Transverse colon (tissue), 4 donors: ENCODE results near the gene SH3PXD2B. TPM values are rescaled to one million over a fixed set of nuclear protein-coding genes. Genes with fewer than 3 reads are reported as not detected.

Source experiments
- DNase-seq: peaks from one replicate; pipeline ENCODE4 v3.0.0-alpha.2; 2019
- H3K27ac ChIP-seq, 4 donors: fragments of 200-600 bp; sonication (generic); 2 replicates each; pipeline ENCODE4 v1.5.1; 2016 to 2018; ENCODE audit warnings: inconsistent platforms in 4 of 4
- H3K27me3 ChIP-seq: fragments of 200-600 bp; sonication (generic); 2 replicates; pipeline ENCODE4 v1.5.1; 2017; ENCODE audit warnings: inconsistent platforms
- H3K36me3 ChIP-seq, 4 donors: fragments of 200-600 bp; sonication (generic); 2 replicates each; pipeline ENCODE4 v1.5.1; 2017 to 2019; ENCODE audit warnings: inconsistent platforms in 4 of 4
- H3K4me1 ChIP-seq, 4 donors: fragments of 200-600 bp; sonication (generic); 2 replicates each; pipeline ENCODE4 v1.5.1; 2017 to 2020; ENCODE audit warnings: inconsistent platforms in 4 of 4
- H3K4me3 ChIP-seq, 4 donors: fragments of 200-600 bp; sonication (generic); 1 replicate in 1 of 4; 2 replicates in 3 of 4; pipeline versions ENCODE4 v1.5.1 to v1.6.1; 2017 to 2019; ENCODE audit warnings: inconsistent platforms in 4 of 4
- H3K9me3 ChIP-seq, 2 donors: fragments of 200-600 bp; sonication (generic); 2 replicates each; pipeline ENCODE4 v1.5.1; 2017 to 2019; ENCODE audit warnings: inconsistent platforms in 2 of 2
- EP300 ChIP-seq: sonication (generic); formaldehyde crosslinking; IDR thresholded peaks from one replicate; pipeline ENCODE4 v1.6.1; 2017; ENCODE audit warnings: antibody characterized with exemption, low read depth
- POLR2A ChIP-seq: fragments of 450-650 bp; IDR thresholded peaks from one replicate; pipeline ENCODE4 v1.6.1; 2016; ENCODE audit warnings: antibody characterized with exemption, mild to moderate bottlenecking, moderate library complexity
- POLR2AphosphoS5 ChIP-seq, 3 donors: sonication (generic); formaldehyde crosslinking; IDR thresholded peaks; one replicate each; pipeline ENCODE4 v1.6.1; 2016; ENCODE audit warnings: antibody characterized with exemption in 3 of 3
- whole genome bisulfite sequencing, 2 donors: methylation state at CpG; one replicate each; pipeline ENCODE4 v1.1.5; 2018; ENCODE audit warnings: low coverage in 1 of 2; 5-methylcytosine and 5-hydroxymethylcytosine counted together
- in situ Hi-C, 4 donors: fragments of 200-750 bp; cut with MboI; loops; one replicate each; pipeline versions ENCODE4 v1.15.0 to v1.15.1; 2017; ENCODE audit warnings: low sequenced_read_pairs in 3 of 4, low pct_ligation_motif_present in 1 of 4, low pct_unique_long_range_greater_than_20kb in 1 of 4
- intact Hi-C: fragments of 100-400 bp; cut with DNase I; formaldehyde crosslinking; loops from one replicate; pipeline ENCODE4 v1.15.1; 2023; ENCODE audit warnings: low total_unique reads
- total RNA-seq, 4 donors: library from RNA; depleted of rRNA; stranded (reverse); fragments of >200 nt; gene quantifications; one replicate each; pipeline ENCODE4 v1.1.0, GENCODE V29; 2016
- TF ChIP-seq, protein P1 (sequence below), 5 experiments: fragments of 200-600 bp in 3 of 5; fragments of 450-650 bp in 2 of 5; sonication (generic) in 3 of 5; IDR thresholded peaks; 1 replicate in 2 of 5; 2 replicates in 3 of 5; pipeline ENCODE4 v1.5.1; 2016 to 2017; ENCODE audit warnings: antibody characterized with exemption in 5 of 5, inconsistent platforms in 3 of 5, mild to moderate bottlenecking in 2 of 5, moderate library complexity in 1 of 5

SH3PXD2B gene
- total RNA-seq, 4 donors from 2014 or later, result 10.2 to 26.6 (median 14.6) TPM

DNA sequence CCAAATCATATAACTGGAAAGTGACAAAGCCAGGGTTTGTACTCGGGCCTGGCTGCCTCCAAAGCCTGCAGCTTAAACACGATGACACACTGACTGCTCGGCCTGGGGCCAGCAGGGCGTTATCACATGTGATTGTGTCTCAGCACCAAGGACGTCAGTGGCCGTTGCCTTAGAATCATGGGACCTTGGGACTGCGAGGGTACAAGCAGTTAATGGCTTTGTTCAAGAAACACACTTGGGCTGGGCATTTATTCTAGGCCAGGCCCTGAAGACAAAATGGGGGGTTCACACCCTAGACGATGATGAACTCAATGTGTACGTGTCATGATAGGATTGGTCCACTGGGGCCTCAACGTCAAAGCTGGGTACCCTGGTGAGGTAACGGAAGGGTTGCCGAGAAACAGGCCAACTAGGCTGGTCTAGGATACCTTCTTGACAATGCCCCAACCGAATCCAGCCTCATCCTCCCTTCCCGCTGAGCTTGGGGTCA, 13.0 kb downstream of the SH3PXD2B start:
- peaks cover 21 to 59% (median 34%) of the 10 kb centered on the region in 4 donors for H3K4me1 ChIP-seq
- H3K36me3 ChIP-seq, result no peaks in the 10 kb centered on the region
- no peak overlapping the region for H3K4me3 ChIP-seq
- in situ Hi-C loops (no loop called here), intact Hi-C loops (no loop called here)
- DNase-seq, result no peak
- WGBS, 2 donors, result 85% methylated on average over 14 of the region's 14 CpGs; no CpG with 5 or more reads in 1 of the 2 donors
- H3K27me3 ChIP-seq, result no peaks in the 10 kb centered on the region
- TF ChIP-seq, protein P1, sequence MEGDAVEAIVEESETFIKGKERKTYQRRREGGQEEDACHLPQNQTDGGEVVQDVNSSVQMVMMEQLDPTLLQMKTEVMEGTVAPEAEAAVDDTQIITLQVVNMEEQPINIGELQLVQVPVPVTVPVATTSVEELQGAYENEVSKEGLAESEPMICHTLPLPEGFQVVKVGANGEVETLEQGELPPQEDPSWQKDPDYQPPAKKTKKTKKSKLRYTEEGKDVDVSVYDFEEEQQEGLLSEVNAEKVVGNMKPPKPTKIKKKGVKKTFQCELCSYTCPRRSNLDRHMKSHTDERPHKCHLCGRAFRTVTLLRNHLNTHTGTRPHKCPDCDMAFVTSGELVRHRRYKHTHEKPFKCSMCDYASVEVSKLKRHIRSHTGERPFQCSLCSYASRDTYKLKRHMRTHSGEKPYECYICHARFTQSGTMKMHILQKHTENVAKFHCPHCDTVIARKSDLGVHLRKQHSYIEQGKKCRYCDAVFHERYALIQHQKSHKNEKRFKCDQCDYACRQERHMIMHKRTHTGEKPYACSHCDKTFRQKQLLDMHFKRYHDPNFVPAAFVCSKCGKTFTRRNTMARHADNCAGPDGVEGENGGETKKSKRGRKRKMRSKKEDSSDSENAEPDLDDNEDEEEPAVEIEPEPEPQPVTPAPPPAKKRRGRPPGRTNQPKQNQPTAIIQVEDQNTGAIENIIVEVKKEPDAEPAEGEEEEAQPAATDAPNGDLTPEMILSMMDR (IDR thresholded peaks at IDR 0.05), result no peak
- TF ChIP-seq POLR2AphosphoS5 (IDR thresholded peaks at IDR 0.05), result no peak
- TF ChIP-seq POLR2A, result no peak
- no peak for TF ChIP-seq EP300
- H3K27ac ChIP-seq, result no peak overlapping the region
- H3K9me3 ChIP-seq, result no peaks in the 10 kb centered on the region

DNA sequence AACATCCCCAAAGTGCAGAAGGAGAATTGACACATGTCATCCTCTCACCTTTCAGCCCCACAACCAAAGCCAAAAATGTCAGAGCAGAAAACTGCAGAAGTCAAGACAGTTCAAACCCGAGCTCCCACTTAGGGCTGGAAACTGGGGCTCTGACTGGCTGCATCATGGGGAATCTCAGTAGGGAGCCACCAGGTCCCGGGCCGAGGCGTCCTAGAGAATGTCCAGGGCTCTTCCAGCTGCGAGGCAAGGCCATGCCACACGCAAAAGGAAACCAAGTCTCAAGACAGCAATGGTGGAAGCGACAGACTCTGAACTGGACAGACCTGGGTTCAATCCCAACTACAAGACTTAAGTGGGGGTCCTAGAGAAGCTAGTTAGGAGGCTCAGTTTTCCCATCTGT, 13.8 kb downstream of the SH3PXD2B start:
- WGBS, 2 donors, result 88% methylated on average over 7 of the region's 7 CpGs; no CpG with 5 or more reads in 1 of the 2 donors
- intact Hi-C loops, result no loop called here
- no peak overlapping the region for H3K4me3 ChIP-seq
- no peaks in the 10 kb centered on the region for H3K36me3 ChIP-seq
- no peak for DNase-seq
- TF ChIP-seq POLR2AphosphoS5 (IDR thresholded peaks at IDR 0.05), result no peak
- TF ChIP-seq POLR2A, result no peak
- TF ChIP-seq, protein P1 (IDR thresholded peaks at IDR 0.05), result no peak
- TF ChIP-seq EP300, result no peak
- in situ Hi-C loops, result no loop called here
- H3K9me3 ChIP-seq, result no peaks in the 10 kb centered on the region
- no peaks in the 10 kb centered on the region for H3K27me3 ChIP-seq
- peaks cover 21 to 54% (median 30%) of the 10 kb centered on the region in 4 donors for H3K4me1 ChIP-seq
- H3K27ac ChIP-seq, result no peak overlapping the region

DNA sequence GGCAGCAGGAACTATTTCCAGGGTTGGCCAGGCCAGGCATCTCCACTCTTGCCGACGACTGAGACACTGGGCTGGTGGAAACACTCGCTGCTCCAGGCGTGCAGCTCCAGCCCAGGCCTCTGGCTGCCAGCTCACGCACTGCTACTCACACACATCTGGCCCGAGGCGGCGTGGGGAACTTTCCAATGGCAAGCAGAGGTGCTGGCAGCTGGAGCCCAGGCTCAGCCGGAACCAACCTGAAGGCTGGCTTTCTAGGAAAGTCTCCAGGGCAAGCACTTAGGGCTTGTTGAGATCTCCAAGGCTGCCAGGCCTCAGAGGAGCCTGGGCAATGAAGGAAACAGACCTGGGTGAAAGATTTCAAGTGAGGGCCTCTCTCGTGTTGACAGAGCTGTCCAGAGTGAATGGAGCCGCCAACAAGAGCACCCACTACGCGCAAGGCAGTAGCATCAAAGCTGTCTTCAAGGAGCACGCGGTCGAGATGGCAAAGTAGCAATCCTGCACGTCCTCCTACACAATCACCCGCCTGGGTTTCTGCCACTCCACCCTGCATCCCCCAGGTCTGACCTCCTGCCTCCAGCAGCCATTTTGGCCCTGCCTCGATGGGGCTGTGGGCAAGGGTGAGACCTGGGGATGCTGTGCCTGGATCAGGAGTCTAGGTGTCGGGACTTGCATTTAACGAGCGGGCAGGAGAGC, 14.4 kb downstream of the SH3PXD2B start:
- WGBS, 2 donors, result 78 to 91% methylated on average over 9 to 20 of the region's 22 CpGs
- no peak overlapping the region for H3K4me3 ChIP-seq
- in situ Hi-C loops, result no loop called here
- H3K4me1 ChIP-seq, result peaks cover 21 to 48% (median 28%) of the 10 kb centered on the region in 4 donors
- DNase-seq, result no peak
- TF ChIP-seq POLR2A, result no peak
- TF ChIP-seq, protein P1 (IDR thresholded peaks at IDR 0.05), result no peak
- TF ChIP-seq POLR2AphosphoS5 (IDR thresholded peaks at IDR 0.05), result no peak
- no peak for TF ChIP-seq EP300
- H3K27me3 ChIP-seq, result no peaks in the 10 kb centered on the region
- intact Hi-C loops, result no loop called here
- H3K36me3 ChIP-seq, result no peaks in the 10 kb centered on the region
- H3K27ac ChIP-seq, result no peak overlapping the region
- no peaks in the 10 kb centered on the region for H3K9me3 ChIP-seq

DNA sequence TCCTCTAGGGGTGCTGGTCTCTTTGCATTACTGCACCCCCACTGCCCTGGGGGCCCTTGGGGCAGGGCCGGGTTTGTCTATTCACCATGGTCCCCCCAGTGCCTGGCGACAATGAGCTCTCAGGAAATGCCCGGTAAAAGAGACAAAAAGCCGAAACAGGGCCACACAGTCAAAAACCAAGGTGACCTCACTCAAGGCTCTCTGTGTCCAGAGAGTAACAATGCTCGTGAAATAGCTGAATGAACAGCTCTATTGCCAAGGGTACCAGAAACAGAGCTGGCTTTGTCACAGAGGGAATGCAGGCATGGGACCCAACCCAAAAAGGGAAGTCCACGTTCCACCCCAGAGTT, 16.0 kb downstream of the SH3PXD2B start:
- TF ChIP-seq POLR2AphosphoS5 (IDR thresholded peaks at IDR 0.05), result no peak
- WGBS, 2 donors, result 62% methylated on average over 6 of the region's 6 CpGs; no CpG with 5 or more reads in 1 of the 2 donors
- intact Hi-C loops (no loop called here), in situ Hi-C loops (no loop called here)
- Histone ChIP-seq H3K36me3 (no peaks in the 10 kb centered on the region), H3K27me3 (no peaks in the 10 kb centered on the region), H3K4me3 (no peak overlapping the region), H3K9me3 (no peaks in the 10 kb centered on the region), H3K4me1 (peaks cover 5 to 32% (median 14%) of the 10 kb centered on the region in 4 donors), H3K27ac (peak overlapping the region; percentile 41 to 66 (median 61))
- DNase-seq, result no peak
